ENCODE measurements around the gene BLMH. TPM values are rescaled to one million over a fixed set of nuclear protein-coding genes. Genes with fewer than 3 reads are reported as not detected.
A peak's percentile ranks its signal among the peaks of the same experiment; 100 is the strongest.
"Not testable (repeated sequence)": the region's sequence is repeated elsewhere in the genome, so short reads cannot be mapped to it uniquely, and the experiment has no call there.

The BLMH gene
- total and polyA plus RNA-seq, 2 donors (not counting 1 experiment from before 2014, with no cell fraction given), result 23.0 to 26.1 TPM

- no peak overlapping the region for H3K4me3 ChIP-seq (replicated peaks in 1 of 4; ENCODE audit: control extremely low read depth in 1 of 4, insufficient read depth in 1 of 4, low read depth in 3 of 4, low read length in 4 of 4)
- no peak overlapping the region for H3K9ac ChIP-seq (ENCODE audit: insufficient read depth, low read length)
- peaks cover 50% of the 10 kb centered on the region for H3K27me3 ChIP-seq (ENCODE audit: control insufficient read depth, insufficient read depth, low read length)
- H3K79me2 ChIP-seq (ENCODE audit: control insufficient read depth, insufficient read depth, low read length), result no peaks in the 10 kb centered on the region
- H3K27ac ChIP-seq (ENCODE audit: insufficient read depth, low read length), result no peak overlapping the region
- no peak overlapping the region for H2AFZ ChIP-seq (ENCODE audit: low read length)
- no peaks in the 10 kb centered on the region for H3K9me3 ChIP-seq (ENCODE audit: control insufficient read depth, insufficient read depth, low read depth, low read length)
- H3K36me3 ChIP-seq (ENCODE audit: control insufficient read depth, insufficient read depth, low read length), result no peaks in the 10 kb centered on the region
- no peak for DNase-seq (ENCODE audit: low read depth in 2 of 2)
- H4K20me1 ChIP-seq (ENCODE audit: control insufficient read depth, extremely low read depth, insufficient read depth, low read length), result no peaks in the 10 kb centered on the region
- no peak overlapping the region for H3K4me2 ChIP-seq (ENCODE audit: extremely low read depth, insufficient read depth, low read length)
- H3K4me1 ChIP-seq (ENCODE audit: control insufficient read depth, extremely low read depth, insufficient read depth, low read length), result peaks cover 3% of the 10 kb centered on the region
- TF ChIP-seq CTCF (conservative IDR thresholded peaks at IDR 0.05 in 1 of 2, IDR thresholded peaks at IDR 0.05 in 1 of 2; ENCODE audit: low read depth in 1 of 2, low read length in 2 of 2) (no peak), EZH2 (IDR thresholded peaks at IDR 0.05; ENCODE audit: low read length, missing control alignments) (peak; percentile 29)
Measured at GRCh38 chr17:30232015-30232823, 59.5 kb downstream of the BLMH start.

GRCh38 chr17:30230596-30231125 is 61.1 kb downstream of the BLMH start:
- DNase-seq (ENCODE audit: low read depth in 2 of 2), result no peak
- Histone ChIP-seq H3K4me2 (ENCODE audit: extremely low read depth, insufficient read depth, low read length) (no peak overlapping the region), H3K9ac (ENCODE audit: insufficient read depth, low read length) (no peak overlapping the region), H3K9me3 (ENCODE audit: control insufficient read depth, insufficient read depth, low read depth, low read length) (no peaks in the 10 kb centered on the region), H3K4me3 (replicated peaks in 1 of 4; ENCODE audit: control extremely low read depth in 1 of 4, insufficient read depth in 1 of 4, low read depth in 3 of 4, low read length in 4 of 4) (no peak overlapping the region), H2AFZ (ENCODE audit: low read length) (no peak overlapping the region), H3K27ac (ENCODE audit: insufficient read depth, low read length) (no peak overlapping the region), H4K20me1 (ENCODE audit: control insufficient read depth, extremely low read depth, insufficient read depth, low read length) (no peaks in the 10 kb centered on the region), H3K79me2 (ENCODE audit: control insufficient read depth, insufficient read depth, low read length) (no peaks in the 10 kb centered on the region), H3K36me3 (ENCODE audit: control insufficient read depth, insufficient read depth, low read length) (no peaks in the 10 kb centered on the region), H3K27me3 (ENCODE audit: control insufficient read depth, insufficient read depth, low read length) (peaks cover 43% of the 10 kb centered on the region), H3K4me1 (ENCODE audit: control insufficient read depth, extremely low read depth, insufficient read depth, low read length) (no peaks in the 10 kb centered on the region)
- no peak for TF ChIP-seq CTCF (conservative IDR thresholded peaks at IDR 0.05 in 1 of 2, IDR thresholded peaks at IDR 0.05 in 1 of 2; ENCODE audit: low read depth in 1 of 2, low read length in 2 of 2)
- no peak for TF ChIP-seq EZH2 (IDR thresholded peaks at IDR 0.05; ENCODE audit: low read length, missing control alignments)

- not testable (repeated sequence) for H3K4me3 ChIP-seq (replicated peaks in 1 of 4; ENCODE audit: control extremely low read depth in 1 of 4, insufficient read depth in 1 of 4, low read depth in 3 of 4, low read length in 4 of 4); H4K20me1 ChIP-seq (ENCODE audit: control insufficient read depth, extremely low read depth, insufficient read depth, low read length); H3K36me3 ChIP-seq (ENCODE audit: control insufficient read depth, insufficient read depth, low read length); DNase-seq (ENCODE audit: low read depth in 2 of 2); H3K79me2 ChIP-seq (ENCODE audit: control insufficient read depth, insufficient read depth, low read length); H2AFZ ChIP-seq (ENCODE audit: low read length); H3K4me2 ChIP-seq (ENCODE audit: extremely low read depth, insufficient read depth, low read length); H3K9ac ChIP-seq (ENCODE audit: insufficient read depth, low read length); H3K9me3 ChIP-seq (ENCODE audit: control insufficient read depth, insufficient read depth, low read depth, low read length); H3K27ac ChIP-seq (ENCODE audit: insufficient read depth, low read length); H3K4me1 ChIP-seq (ENCODE audit: control insufficient read depth, extremely low read depth, insufficient read depth, low read length)
- H3K27me3 ChIP-seq (ENCODE audit: control insufficient read depth, insufficient read depth, low read length), result peaks cover 39% of the 10 kb centered on the region
Measured at GRCh38 chr17:30230009-30230408, 61.7 kb downstream of the BLMH start.

Measured in fibroblast of lung (primary cell).